ENCODE results near the gene FARSB.

FARSB gene

DNA sequence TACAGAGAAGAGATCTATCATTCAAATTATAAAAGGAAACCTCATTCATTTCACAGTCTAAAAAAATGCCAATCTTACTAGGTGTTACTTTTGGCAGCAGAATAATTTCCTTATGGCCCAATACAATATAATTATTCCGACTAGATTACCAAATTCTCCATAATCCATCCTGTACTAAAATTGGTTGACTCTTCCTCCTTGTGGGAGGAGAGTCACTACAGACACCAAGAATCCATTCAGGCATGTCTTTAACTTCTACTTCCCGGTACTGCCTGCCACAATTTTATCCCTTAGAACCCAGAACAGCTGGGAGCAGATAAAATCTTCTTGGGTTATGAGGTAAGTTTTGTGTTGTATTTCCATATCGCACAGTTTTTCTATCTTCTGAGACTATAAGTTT is 9.9 kb downstream of the FARSB start:
- H3K27ac ChIP-seq, result no peak overlapping the region
- TF ChIP-seq, protein P1, sequence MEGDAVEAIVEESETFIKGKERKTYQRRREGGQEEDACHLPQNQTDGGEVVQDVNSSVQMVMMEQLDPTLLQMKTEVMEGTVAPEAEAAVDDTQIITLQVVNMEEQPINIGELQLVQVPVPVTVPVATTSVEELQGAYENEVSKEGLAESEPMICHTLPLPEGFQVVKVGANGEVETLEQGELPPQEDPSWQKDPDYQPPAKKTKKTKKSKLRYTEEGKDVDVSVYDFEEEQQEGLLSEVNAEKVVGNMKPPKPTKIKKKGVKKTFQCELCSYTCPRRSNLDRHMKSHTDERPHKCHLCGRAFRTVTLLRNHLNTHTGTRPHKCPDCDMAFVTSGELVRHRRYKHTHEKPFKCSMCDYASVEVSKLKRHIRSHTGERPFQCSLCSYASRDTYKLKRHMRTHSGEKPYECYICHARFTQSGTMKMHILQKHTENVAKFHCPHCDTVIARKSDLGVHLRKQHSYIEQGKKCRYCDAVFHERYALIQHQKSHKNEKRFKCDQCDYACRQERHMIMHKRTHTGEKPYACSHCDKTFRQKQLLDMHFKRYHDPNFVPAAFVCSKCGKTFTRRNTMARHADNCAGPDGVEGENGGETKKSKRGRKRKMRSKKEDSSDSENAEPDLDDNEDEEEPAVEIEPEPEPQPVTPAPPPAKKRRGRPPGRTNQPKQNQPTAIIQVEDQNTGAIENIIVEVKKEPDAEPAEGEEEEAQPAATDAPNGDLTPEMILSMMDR (IDR thresholded peaks at IDR 0.05), result no peak
- no peak overlapping the region for H3K4me3 ChIP-seq
- no peak for DNase-seq (ENCODE audit: low spot score)

DNA sequence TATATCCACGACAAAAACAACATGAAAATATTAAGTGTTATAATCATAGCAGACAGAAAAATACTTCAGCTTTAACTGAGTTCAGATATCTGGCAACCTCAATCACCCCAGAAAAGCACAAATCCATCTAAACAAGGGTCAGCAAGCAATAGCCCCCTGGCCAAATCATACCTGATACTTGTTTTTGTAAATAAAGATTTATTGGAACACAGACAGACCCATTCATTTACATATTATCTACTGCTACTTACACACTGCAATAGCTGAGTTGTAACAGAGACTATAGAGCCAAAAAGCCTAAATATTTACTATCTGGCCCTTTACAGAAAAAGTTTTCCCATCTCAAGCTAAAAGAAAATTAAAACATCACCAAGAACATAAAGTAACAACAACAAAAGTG is 12.8 kb downstream of the FARSB start:
- no peak for DNase-seq (ENCODE audit: low spot score)
- TF ChIP-seq, protein P1 (IDR thresholded peaks at IDR 0.05), result no peak
- Histone ChIP-seq H3K4me3 (no peak overlapping the region), H3K27ac (no peak overlapping the region)

DNA sequence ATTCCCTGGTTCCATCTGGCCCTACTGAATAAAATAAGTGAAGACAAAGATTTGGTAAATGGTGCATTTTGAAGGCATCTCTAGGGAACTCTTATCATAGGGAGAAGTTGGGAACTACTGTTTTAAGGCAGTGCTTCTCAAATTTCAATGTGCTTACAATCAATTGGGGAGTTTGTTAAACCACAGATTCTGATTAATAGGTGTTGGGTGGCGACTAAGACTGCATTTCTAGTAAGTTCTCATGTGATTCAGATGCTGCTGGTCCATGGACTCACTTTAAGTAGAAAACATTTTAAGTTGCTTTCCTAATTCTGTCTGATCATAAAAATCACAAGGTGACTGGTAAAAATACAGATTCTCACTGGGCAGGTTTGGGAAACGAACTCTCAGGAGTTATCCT is 14.6 kb downstream of the FARSB start:
- no peak overlapping the region for H3K4me3 ChIP-seq
- TF ChIP-seq, protein P1 (IDR thresholded peaks at IDR 0.05), result no peak
- DNase-seq (ENCODE audit: low spot score), result no peak
- no peak overlapping the region for H3K27ac ChIP-seq

DNA sequence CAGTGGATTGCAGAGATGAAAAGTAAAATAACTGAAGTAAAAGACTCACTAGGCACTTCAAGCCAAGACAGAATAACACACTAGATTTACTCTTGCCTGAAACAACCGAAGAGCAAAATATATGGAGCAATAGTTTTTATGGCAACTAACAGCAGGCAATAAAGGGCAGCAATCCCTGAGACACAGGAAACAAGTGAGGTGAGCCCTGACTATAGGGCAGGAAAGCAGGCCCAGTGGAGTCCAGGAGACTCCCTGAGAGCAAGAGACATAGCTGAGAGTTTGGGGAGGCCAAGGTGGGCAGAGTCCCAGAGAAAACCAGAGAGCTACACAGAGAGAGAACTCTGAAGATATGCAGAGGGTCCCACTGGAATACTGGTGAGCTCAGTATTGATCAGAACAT is 18.8 kb downstream of the FARSB start:
- Histone ChIP-seq H3K4me3 (no peak overlapping the region), H3K27ac (no peak overlapping the region)
- DNase-seq (ENCODE audit: low spot score), result no peak
- TF ChIP-seq, protein P1 (IDR thresholded peaks at IDR 0.05), result no peak

DNA sequence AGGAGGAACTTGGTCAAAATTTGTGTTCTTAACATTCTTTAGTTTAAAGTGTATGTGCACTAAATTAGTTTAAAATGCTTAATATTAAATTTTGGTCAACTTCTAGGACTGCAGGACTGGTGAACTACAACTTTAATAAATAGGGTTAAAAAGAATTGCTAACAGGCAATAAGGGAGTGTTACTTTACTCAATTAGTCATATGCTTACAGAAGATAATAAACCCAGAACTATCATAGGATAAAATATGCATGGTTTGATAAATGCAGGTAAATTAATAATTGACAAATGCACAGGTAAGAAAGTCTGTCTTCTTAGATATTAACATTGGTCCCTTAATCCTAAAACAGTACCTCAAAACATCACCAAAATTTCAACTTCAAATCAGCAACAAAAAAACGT is 20.6 kb downstream of the FARSB start:
- H3K27ac ChIP-seq, result no peak overlapping the region
- H3K4me3 ChIP-seq, result no peak overlapping the region
- TF ChIP-seq, protein P1 (IDR thresholded peaks at IDR 0.05), result no peak
- DNase-seq (ENCODE audit: low spot score), result no peak

DNA sequence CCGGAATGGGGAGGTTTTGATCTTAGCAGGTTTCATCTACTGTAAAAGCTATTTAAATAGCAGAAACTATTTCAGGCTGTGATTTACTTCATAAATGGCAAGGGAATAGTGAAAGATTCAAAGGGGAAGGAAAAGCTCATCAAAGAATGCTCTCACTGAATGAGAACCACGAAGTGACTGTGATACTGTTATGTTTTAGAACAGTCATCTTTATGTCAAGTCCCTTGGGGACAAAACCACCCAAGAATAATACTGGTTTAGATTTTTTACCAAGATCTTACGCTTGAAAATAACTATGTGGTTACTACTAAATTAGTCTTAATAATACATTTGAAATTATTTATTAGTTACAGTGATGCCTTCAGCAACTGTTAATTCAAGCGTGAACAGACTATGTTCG is 28.1 kb downstream of the FARSB start:
- Histone ChIP-seq H3K4me3 (no peak overlapping the region), H3K27ac (no peak overlapping the region)
- DNase-seq (ENCODE audit: low spot score), result no peak
- TF ChIP-seq, protein P1 (IDR thresholded peaks at IDR 0.05), result no peak

DNA sequence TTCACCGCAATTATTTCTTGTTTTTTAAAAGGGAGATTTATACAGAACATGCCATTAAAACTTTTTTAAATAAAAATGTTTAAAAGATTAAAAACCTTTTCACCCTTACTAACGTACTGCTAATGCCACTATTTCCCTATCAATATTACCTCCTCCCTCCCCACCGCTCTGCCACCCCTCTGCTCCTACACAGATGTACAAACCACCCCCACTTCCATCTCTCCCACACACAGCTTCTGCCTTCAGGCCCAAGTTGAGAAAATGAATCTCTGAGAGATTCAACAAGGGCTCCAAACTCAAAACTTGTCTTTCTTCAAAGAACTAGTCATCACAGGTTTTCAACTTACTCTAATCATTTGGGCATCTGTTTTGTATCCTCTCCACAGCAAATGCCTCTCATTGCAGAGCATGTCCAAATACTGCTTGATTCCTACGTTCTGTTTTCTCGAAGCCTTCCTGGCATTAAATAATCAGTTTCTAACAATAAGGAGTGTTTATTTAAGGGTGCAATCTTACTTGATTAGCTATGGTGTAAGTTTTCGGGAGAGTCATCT is 32.1 kb downstream of the FARSB start:
- TF ChIP-seq, protein P1 (IDR thresholded peaks at IDR 0.05), result no peak
- H3K4me3 ChIP-seq, result no peak overlapping the region
- DNase-seq (ENCODE audit: low spot score), result no peak
- H3K27ac ChIP-seq, result no peak overlapping the region
